22Rv1 (cell line): ENCODE measurements around the gene MMP23B.

Source experiments
- ZFX ChIP-seq: fragments of 450-650 bp; IDR thresholded peaks from 2 replicates; pipeline ENCODE4 v1.6.1; 2017; ENCODE audit warnings: antibody characterized with exemption, borderline replicate concordance
- TF ChIP-seq, protein P1 (sequence below): fragments of 450-650 bp; IDR thresholded peaks from 2 replicates; pipeline ENCODE4 v1.5.1; 2017; ENCODE audit warnings: mild to moderate bottlenecking

DNA sequence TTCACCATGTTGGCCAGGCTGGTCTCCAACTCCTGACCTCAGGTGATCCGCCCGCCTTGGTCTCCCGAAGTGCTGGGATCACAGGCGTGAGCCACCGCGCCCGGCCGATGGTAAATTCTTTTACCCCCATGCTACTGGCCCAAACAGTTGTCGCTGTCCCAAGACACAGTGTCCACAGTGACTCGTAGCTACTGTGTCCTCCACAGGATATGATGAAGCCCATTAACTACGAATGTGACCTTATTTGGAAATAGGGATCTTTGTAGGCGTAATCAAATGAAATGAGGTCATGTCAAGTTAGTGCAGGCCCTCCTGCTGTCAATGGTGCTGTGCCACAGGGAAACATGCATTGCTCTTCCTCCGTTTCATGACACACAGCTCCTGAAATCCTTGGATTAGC lies 40.5 kb upstream of the MMP23B start:
- TF ChIP-seq, protein P1, sequence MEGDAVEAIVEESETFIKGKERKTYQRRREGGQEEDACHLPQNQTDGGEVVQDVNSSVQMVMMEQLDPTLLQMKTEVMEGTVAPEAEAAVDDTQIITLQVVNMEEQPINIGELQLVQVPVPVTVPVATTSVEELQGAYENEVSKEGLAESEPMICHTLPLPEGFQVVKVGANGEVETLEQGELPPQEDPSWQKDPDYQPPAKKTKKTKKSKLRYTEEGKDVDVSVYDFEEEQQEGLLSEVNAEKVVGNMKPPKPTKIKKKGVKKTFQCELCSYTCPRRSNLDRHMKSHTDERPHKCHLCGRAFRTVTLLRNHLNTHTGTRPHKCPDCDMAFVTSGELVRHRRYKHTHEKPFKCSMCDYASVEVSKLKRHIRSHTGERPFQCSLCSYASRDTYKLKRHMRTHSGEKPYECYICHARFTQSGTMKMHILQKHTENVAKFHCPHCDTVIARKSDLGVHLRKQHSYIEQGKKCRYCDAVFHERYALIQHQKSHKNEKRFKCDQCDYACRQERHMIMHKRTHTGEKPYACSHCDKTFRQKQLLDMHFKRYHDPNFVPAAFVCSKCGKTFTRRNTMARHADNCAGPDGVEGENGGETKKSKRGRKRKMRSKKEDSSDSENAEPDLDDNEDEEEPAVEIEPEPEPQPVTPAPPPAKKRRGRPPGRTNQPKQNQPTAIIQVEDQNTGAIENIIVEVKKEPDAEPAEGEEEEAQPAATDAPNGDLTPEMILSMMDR = no peak
- TF ChIP-seq ZFX = no peak
